Measurements from ENCODE around the gene NUMB. TPM values are rescaled to one million over a fixed set of nuclear protein-coding genes. Genes with fewer than 3 reads are reported as not detected.

Gene NUMB
- total RNA-seq, 4 donors from 2014 or later = 27.7 to 52.8 (median 34.2) TPM

GRCh38 chr14:73472185-73473114, 14.1 kb upstream of the NUMB start:
- no peak overlapping the region for H3K4me3 ChIP-seq
- intact Hi-C loops (cut with DNase I) = loop anchor here (5.0 to 10.0 kb wide), 2 partner anchors 175 to 288 kb away; no protein-coding TSS in a partner anchor
- H3K27ac ChIP-seq = no peak overlapping the region
- no peaks in the 10 kb centered on the region for H3K36me3 ChIP-seq
- H3K27me3 ChIP-seq = no peaks in the 10 kb centered on the region
- no peak for DNase-seq
- peaks cover 0 to 4% (median 0%) of the 10 kb centered on the region in 3 donors for H3K4me1 ChIP-seq
- WGBS, 2 donors = 54% methylated on average over 17 to 18 of the region's 18 CpGs
- no peak for TF ChIP-seq POLR2A (IDR thresholded peaks at IDR 0.05)
- TF ChIP-seq, protein P1, sequence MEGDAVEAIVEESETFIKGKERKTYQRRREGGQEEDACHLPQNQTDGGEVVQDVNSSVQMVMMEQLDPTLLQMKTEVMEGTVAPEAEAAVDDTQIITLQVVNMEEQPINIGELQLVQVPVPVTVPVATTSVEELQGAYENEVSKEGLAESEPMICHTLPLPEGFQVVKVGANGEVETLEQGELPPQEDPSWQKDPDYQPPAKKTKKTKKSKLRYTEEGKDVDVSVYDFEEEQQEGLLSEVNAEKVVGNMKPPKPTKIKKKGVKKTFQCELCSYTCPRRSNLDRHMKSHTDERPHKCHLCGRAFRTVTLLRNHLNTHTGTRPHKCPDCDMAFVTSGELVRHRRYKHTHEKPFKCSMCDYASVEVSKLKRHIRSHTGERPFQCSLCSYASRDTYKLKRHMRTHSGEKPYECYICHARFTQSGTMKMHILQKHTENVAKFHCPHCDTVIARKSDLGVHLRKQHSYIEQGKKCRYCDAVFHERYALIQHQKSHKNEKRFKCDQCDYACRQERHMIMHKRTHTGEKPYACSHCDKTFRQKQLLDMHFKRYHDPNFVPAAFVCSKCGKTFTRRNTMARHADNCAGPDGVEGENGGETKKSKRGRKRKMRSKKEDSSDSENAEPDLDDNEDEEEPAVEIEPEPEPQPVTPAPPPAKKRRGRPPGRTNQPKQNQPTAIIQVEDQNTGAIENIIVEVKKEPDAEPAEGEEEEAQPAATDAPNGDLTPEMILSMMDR (IDR thresholded peaks at IDR 0.05) = peak; percentile 32 to 86 (median 73)
- H3K9me3 ChIP-seq = no peaks in the 10 kb centered on the region

DNA sequence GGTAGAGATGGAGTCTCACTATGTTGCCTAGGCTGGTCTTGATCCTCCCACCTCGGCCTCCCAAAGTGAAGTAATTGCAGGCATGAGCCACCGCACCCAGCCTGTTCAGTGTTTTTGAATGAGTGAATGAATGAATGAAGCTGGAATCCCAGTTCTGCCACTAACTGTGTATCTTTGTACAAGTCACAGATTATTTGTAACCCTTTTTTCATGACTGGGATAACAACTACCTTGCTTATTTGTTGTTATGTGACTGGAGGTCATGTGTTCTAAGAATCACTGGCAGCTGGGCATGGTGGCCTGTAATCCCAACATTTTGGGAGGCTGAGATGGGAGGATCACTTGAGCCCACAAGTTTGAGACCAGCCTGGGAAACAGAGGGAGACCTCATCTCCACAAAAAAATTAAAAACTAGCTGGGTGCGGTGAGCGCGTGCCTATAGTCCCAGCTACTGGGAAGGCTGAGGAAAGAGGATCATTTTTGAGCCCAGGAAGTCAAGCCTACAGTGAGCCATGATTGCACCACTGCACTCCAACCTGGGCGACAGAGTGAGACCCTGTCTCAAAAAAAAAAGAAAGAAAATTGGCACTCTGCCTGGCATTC, 13.3 kb upstream of the NUMB start:
- WGBS, 2 donors = 73 to 77% methylated on average over 6 of the region's 6 CpGs
- Histone ChIP-seq H3K27ac (no peak overlapping the region), H3K4me1 (no peaks in the 10 kb centered on the region), H3K27me3 (no peaks in the 10 kb centered on the region), H3K36me3 (no peaks in the 10 kb centered on the region), H3K4me3 (no peak overlapping the region), H3K9me3 (no peaks in the 10 kb centered on the region)
- TF ChIP-seq POLR2A (IDR thresholded peaks at IDR 0.05) = no peak
- TF ChIP-seq, protein P1 (IDR thresholded peaks at IDR 0.05) = no peak
- DNase-seq = no peak
- intact Hi-C loops (cut with DNase I) = loop anchor here (5.0 to 10.0 kb wide), 2 partner anchors 174 to 287 kb away; no protein-coding TSS in a partner anchor

- Histone ChIP-seq H3K36me3 (no peaks in the 10 kb centered on the region), H3K27ac (no peak overlapping the region), H3K4me3 (no peak overlapping the region), H3K4me1 (peaks cover 3 to 25% (median 5%) of the 10 kb centered on the region in 3 donors), H3K9me3 (no peaks in the 10 kb centered on the region), H3K27me3 (no peaks in the 10 kb centered on the region)
- DNase-seq = no peak
- WGBS, 2 donors = 84 to 92% methylated on average over 3 of the region's 3 CpGs
- TF ChIP-seq, protein P1 (IDR thresholded peaks at IDR 0.05) = no peak
- TF ChIP-seq POLR2A (IDR thresholded peaks at IDR 0.05) = no peak
- intact Hi-C loops (cut with DNase I) = no loop called here
Observed at GRCh38 chr14:73468828-73469375, 10.6 kb upstream of the NUMB start.

- intact Hi-C loops (cut with DNase I) = no loop called here
Observed at GRCh38 chr14:73467800-73468199, 9.5 kb upstream of the NUMB start.

More at GRCh38 chr14:73467800-73468199, 9.5 kb upstream of the NUMB start:
- WGBS, 2 donors = 72 to 85% methylated on average over 4 of the region's 4 CpGs
- TF ChIP-seq POLR2A (IDR thresholded peaks at IDR 0.05) = no peak
- TF ChIP-seq, protein P1 (IDR thresholded peaks at IDR 0.05) = no peak
- peaks cover 9 to 35% (median 9%) of the 10 kb centered on the region in 3 donors for H3K4me1 ChIP-seq
- DNase-seq = no peak
- no peaks in the 10 kb centered on the region for H3K9me3 ChIP-seq
- H3K4me3 ChIP-seq = no peak overlapping the region
- no peaks in the 10 kb centered on the region for H3K36me3 ChIP-seq
- no peaks in the 10 kb centered on the region for H3K27me3 ChIP-seq
- peak overlapping the region in 1 of 4 donors; percentile 21 for H3K27ac ChIP-seq
